KOPT-K1 (cell line): ENCODE data around the gene POLR1G.

Experiments
- H3K27ac ChIP-seq: fragments of 200-600 bp; sonication (generic); 2 replicates; pipeline ENCODE4 v1.5.1; 2016; ENCODE audit warnings: antibody characterized with exemption, mild to moderate bottlenecking, low read depth, low read length; ENCODE audit not compliant: poor library complexity, severe bottlenecking
- H3K36me3 ChIP-seq: fragments of 200-600 bp; sonication (generic); 2 replicates; pipeline ENCODE4 v1.5.1; 2017; ENCODE audit warnings: antibody characterized with exemption, mild to moderate bottlenecking, low read length, moderate library complexity; ENCODE audit not compliant: insufficient read depth
- H3K9me3 ChIP-seq: fragments of 200-600 bp; sonication (generic); 2 replicates; pipeline ENCODE4 v1.5.1; 2017; ENCODE audit warnings: antibody characterized with exemption, low read length, mild to moderate bottlenecking; ENCODE audit not compliant: insufficient read depth, poor library complexity, severe bottlenecking

The POLR1G gene

DNA sequence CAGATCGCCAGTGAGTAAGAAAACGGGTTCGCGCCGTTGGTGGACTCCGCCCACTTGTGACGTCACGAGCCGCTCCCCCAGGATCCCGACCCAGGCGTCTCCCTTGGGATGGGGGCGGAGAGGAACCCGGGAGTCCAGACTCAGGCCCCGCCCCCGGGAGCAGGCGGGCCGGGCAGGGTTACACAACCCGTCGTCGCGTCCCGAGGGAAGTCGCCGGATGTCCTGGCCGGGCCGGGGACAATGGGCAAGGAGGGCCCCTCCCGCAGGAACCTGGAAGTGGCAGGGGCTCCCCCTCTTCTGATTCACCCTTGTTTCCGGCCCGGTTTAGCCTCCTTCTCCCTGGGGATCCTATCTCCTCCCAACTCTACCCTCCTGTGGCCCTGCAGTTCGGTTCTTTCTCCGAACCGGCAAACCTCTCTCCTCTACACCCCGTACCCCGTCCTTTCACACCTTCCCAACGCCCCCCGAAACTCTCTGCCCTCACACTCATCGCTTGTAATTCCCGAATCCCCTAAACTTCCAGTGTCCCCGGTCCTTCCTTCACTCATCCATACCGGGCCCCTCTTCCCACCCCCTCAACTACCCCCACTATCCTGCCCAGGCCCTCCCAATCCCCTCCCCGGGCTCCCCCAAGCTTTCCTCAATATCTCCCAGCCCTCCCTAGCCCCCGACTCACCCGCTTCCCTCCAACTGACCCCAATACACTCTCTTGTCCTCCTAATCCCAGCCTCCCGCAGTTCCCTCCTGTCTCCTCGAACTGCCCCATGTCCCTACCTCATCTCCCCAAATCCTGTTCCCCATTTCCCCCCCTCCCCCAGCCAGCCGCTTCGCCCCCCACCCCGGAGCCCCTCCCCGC, 37.2 kb downstream of the POLR1G start:
- Histone ChIP-seq H3K9me3 (no peaks in the 10 kb centered on the region), H3K36me3 (no peaks in the 10 kb centered on the region), H3K27ac (no peak overlapping the region)

DNA sequence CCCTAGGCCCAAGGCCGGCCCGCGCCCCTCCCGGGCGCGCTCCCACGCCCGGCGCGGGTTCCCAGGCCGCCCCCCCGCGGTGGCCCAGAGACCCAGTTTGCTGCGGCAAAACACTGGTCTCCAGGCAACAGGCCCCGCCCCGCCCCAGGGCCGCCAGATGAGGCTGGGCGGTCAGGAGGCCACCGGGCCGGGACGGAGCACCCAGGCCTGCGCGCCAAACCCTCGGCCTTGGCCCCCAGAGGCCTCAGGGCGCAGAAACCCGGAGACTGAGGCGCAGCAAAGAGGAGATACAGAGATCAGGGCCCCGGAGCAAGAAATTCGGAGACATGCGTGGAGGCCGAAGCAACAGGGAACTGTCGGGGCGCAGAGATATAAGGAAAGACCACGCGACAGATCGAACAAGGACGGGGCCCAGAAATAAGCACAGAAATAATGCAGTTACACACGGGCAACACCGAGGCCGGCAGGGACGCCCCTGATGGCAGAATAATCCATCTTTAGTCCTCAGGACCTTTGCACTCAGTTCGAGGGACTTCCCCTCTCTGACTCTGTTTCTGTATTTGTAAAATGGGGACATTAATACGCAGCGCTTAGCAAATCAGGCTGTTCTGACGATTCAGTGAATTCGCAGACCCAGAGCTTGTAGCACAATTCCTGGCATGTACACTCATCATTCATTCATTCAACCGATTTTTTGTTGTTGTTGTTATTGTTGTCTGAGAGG, 38.0 kb downstream of the POLR1G start:
- no peaks in the 10 kb centered on the region for H3K36me3 ChIP-seq
- no peak overlapping the region for H3K27ac ChIP-seq
- H3K9me3 ChIP-seq: no peaks in the 10 kb centered on the region

DNA sequence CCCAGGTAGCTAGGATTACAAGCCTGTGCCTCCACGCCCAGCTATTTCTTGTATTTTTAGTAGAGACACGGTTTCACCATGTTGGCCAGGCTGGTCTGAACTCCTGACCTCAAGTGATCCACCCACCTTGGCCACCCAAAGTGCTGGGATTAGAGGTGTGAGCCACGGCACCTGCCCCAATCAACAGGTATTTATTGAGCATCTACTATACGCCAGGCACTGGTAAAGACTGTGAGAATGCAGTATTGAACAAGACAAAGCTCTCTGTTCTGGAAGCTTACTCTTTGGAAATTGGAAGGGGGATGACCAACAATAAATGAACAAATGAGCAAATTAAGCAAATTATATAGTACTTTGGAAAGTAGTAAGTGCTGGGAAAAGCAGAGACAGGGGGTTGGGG, 38.7 kb downstream of the POLR1G start:
- H3K27ac ChIP-seq: no peak overlapping the region
- H3K9me3 ChIP-seq: no peaks in the 10 kb centered on the region
- H3K36me3 ChIP-seq: no peaks in the 10 kb centered on the region

DNA sequence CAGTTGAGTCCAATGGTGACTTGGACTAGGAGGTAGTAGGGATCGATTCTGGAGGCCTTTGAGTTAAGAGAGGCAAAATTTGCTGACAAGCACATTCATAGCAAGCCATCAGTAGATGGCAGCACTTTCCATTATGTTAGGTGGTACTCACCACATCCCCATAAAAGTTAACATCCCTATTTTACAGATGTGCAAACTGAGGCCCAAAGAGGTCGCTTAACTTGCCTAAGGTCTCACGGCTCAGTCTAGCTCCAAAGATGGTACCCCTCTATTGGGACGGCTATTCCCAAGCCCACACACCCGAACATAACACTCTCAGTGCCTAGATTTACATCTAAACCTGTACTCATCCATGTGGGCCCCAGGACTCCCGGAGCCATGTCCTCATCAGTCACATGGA, 39.9 kb downstream of the POLR1G start:
- Histone ChIP-seq H3K36me3 (no peaks in the 10 kb centered on the region), H3K27ac (no peak overlapping the region), H3K9me3 (no peaks in the 10 kb centered on the region)

DNA sequence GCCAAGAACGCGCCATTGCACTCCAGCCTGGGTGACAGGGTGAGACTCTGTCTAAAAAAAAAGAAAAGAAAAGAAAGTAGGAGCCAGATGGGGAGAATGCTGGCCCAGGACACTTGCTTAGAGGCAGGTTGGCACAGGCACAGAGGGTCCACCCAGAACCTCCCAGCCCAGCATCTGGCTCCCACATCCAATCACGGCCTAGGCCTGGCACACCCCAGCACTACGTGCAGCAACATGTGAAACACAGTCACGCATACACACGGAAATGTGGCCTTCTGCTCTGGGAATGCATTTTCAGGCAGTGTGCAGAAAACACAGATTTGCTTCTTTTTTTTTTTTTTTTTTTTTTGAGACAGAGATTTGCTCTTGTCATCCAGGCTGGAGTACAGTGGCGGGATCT, 40.5 kb downstream of the POLR1G start:
- H3K27ac ChIP-seq: no peak overlapping the region
- H3K9me3 ChIP-seq: no peaks in the 10 kb centered on the region
- H3K36me3 ChIP-seq: no peaks in the 10 kb centered on the region

DNA sequence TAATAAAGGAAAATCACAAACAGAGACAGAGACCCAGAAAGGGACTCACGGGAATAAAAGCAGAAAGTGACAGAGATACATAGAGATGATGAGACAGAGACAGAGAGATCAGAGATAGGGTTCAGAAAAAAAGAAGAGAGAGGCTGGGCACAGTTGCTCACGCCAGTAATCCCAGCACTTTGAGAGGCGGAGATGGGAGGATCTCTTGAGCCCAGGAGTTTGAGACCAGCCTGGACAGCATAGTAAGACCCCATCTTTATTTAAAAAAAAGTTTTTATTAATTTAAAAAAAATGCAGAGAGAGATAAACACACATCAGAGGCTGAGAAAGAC, 41.9 kb downstream of the POLR1G start:
- no peaks in the 10 kb centered on the region for H3K9me3 ChIP-seq
- H3K36me3 ChIP-seq: no peaks in the 10 kb centered on the region
- no peak overlapping the region for H3K27ac ChIP-seq

DNA sequence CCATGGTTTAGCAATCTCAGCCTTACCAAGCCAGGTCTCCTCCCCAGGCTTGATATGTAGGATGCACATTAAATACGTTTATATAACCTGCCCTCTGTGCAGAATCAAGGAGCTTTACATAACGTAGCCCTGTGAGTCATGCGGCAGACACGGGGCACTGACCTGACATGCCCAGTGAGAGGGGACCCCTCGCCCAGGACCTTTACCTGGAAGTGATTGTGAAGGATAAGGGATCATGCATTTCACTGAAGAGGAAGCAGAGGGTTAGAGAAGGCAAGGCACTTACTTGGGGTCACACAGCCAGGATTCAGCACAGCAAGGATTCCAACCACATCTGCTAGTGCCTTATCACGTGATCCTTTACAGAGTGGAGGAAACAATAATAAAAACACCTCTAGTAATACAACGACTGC, 42.4 kb downstream of the POLR1G start:
- Histone ChIP-seq H3K27ac (no peak overlapping the region), H3K9me3 (no peaks in the 10 kb centered on the region), H3K36me3 (no peaks in the 10 kb centered on the region)

DNA sequence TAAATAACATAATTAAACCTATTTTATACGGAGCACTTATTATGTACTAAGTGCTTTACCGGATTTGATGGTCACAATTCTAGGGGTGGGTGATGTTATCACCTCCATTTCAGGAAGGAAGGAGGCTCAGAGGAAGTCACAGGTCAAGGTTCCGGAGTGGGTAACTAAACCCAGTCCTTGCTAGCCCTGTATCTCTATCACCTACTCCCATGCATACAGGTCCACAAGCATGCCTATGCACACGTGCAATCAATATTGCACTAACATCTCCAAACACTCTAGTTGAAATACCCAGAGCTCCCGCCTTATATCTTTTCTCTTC, 43.5 kb downstream of the POLR1G start:
- no peaks in the 10 kb centered on the region for H3K36me3 ChIP-seq
- H3K9me3 ChIP-seq: no peaks in the 10 kb centered on the region
- H3K27ac ChIP-seq: no peak overlapping the region

DNA sequence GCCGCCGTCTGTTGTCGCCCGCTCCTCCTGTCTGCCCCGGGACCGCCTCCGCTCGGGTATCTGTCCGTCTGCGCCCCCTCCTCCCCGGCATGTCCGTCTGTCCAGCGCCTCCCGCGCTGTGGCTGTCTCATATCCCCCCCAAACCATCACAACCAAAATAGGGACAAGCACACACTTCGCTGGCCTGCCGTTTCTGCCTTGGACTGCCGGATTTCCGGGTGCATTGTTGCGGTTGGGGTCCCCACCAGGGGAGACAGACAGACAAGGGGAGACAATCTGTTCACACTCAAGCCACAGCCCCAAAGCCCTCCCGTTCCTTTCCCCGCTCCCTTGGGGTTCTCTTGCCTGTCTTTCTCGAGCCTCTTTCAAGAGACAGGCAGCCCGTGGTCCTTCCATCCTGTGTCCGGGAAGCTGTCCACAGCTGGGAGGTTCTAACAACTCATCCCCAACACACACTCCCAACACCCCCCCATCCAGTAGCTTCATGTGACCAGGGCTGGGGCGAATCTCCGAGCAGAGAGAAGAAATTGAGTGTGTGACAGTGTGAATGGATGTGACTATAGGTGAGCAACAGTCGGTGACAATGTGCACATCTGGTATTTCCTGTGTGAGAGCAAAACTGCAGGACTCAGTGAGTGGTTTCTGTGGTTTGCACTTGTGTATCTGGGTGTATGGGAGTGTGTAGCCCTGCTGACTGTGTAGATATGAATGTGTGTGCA, 44.8 kb downstream of the POLR1G start:
- H3K27ac ChIP-seq: no peak overlapping the region
- no peaks in the 10 kb centered on the region for H3K9me3 ChIP-seq
- H3K36me3 ChIP-seq: no peaks in the 10 kb centered on the region

DNA sequence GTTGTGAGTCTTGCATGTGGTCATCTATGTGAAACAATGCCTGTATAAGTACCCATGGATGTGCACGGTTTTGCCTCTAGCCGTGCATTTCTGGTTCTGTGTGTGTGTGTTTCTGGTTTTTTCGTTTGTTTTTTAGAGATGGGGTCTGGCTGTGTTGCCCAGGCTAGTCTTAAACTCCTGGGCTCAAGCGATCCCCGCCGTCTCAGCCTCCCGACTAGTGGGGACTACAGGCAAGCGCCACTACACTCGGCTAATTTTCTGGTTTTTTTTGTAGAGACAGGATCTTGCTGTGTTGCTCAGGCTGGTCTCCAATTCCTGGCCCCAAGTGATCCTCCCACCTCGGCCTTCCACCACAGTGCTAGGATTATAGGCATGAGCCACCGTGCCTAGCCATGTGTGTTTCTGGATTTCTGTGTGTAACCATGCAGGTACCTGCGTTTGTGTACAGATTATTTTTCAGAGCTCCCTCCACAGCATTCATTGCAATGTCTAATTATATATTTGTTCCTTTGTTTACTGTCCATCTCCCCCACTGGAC, 45.5 kb downstream of the POLR1G start:
- no peaks in the 10 kb centered on the region for H3K9me3 ChIP-seq
- H3K36me3 ChIP-seq: no peaks in the 10 kb centered on the region
- H3K27ac ChIP-seq: no peak overlapping the region

DNA sequence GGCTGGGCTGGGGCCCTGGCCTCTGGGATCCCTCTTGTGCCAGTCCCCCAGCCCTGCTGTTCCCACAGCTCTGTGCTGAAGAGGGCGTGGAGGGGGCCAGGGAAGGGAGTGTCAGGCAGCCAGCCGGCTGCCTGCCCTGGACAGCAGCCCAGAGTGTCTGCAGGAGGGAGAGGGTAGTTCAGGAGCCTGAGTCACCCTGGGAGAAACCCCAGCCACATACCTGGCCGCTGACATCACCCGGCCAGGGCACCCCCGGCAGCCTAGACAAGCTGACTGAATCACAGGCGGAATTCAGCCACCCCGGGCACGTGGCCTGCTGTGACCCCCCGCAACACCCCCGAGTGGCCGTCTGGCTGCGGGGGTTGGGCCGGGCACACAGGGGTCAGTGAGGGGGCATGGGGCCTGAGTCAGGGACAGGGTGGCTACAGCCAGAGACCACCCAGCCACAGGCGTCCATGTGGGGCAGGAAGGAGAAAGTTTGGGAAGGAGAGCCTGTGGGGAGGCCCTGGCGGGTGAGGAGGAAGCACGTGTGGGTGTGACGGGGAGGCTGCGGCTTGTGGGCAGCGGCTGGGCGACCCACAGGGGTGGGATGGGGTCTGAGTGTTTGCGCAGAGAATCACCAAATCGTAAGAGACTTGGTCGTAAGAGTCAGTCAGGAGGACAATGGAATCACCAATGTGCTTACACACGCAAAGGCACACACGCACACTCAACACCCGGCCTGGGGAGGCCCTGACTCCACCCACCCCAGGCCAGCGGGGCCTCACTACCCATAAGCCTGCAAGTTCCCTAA, 49.5 kb downstream of the POLR1G start:
- Histone ChIP-seq H3K36me3 (no peaks in the 10 kb centered on the region), H3K27ac (no peak overlapping the region), H3K9me3 (no peaks in the 10 kb centered on the region)

DNA sequence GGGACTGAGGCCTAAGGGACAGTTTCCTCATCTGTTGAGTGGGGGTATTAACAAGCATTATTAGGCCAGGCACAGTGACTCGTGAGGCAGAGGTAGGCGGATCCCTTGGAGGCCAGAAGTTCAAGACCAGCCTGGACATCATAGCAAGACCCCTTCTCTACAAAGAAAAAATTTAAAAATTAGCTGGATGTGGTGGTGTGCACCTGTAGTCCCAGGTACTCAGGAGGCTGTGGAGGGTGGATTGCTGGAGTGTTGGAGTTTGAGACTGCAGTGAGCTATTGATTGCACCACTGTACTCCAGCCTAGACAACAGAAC, 50.0 kb downstream of the POLR1G start:
- no peaks in the 10 kb centered on the region for H3K36me3 ChIP-seq
- H3K9me3 ChIP-seq: no peaks in the 10 kb centered on the region
- H3K27ac ChIP-seq: no peak overlapping the region

DNA sequence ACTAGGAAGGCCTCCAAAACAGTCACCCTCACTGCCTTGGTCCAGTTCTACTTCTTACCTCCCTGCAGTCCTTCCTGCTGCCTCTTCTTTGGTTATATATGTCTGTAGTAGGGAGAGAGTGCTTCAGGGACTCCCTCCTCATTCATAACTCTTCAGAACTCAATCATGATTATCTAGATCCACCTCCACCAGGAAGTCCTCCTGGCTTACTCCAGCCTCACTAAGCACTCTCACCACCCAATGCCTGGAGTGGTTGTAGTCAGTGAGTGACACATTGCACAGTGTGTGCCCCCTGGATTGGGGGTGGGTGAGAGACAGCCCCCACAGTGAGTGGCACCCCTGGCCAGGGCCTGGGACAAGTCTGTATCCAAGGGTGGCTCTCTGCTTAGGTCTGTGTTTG, 51.3 kb downstream of the POLR1G start:
- Histone ChIP-seq H3K27ac (no peak overlapping the region), H3K9me3 (no peaks in the 10 kb centered on the region), H3K36me3 (no peaks in the 10 kb centered on the region)
